BE2C (cell line): ENCODE data around the gene FAM83F.

Source experiments
- DNase-seq: peaks from one replicate; pipeline ENCODE4 v3.0.0-alpha.2; 2020
- H3K27me3 ChIP-seq: fragments of 250-450 bp; sonication (Bioruptor Pico); 2 replicates; pipeline ENCODE4 v1.5.1; 2020; ENCODE audit warnings: mild to moderate bottlenecking
- H3K36me3 ChIP-seq: fragments of 250-450 bp; sonication (Bioruptor Pico); 2 replicates; pipeline ENCODE4 v1.5.1; 2020; ENCODE audit warnings: mild to moderate bottlenecking
- H3K4me1 ChIP-seq: fragments of 250-450 bp; sonication (Bioruptor Pico); 2 replicates; pipeline ENCODE4 v1.5.1; 2020
- H3K4me3 ChIP-seq: 2 replicates; pipeline ENCODE4 v1.5.1; 2011; ENCODE audit warnings: low read depth, low read length
- H3K9me3 ChIP-seq: fragments of 250-450 bp; sonication (Bioruptor Pico); 2 replicates; pipeline ENCODE4 v1.5.1; 2020
- CTCF ChIP-seq: IDR thresholded peaks from 2 replicates; pipeline ENCODE4 v1.5.1; 2012; ENCODE audit warnings: mild to moderate bottlenecking, low read depth, low read length

Gene FAM83F

GRCh38 chr22:39974065-39974464 lies 20.7 kb upstream of the FAM83F start:
- DNase-seq, result no peak
- peaks cover 28% of the 10 kb centered on the region for H3K27me3 ChIP-seq
- no peaks in the 10 kb centered on the region for H3K9me3 ChIP-seq
- H3K4me1 ChIP-seq, result no peaks in the 10 kb centered on the region
- no peak for TF ChIP-seq CTCF
- H3K4me3 ChIP-seq, result no peak overlapping the region
- no peaks in the 10 kb centered on the region for H3K36me3 ChIP-seq

- no peak overlapping the region for H3K4me3 ChIP-seq
- TF ChIP-seq CTCF, result no peak
- no peak for DNase-seq
- no peaks in the 10 kb centered on the region for H3K36me3 ChIP-seq
- no peaks in the 10 kb centered on the region; the same call in 1 of the 2 replicates for H3K4me1 ChIP-seq
- no peaks in the 10 kb centered on the region; the same call in 1 of the 2 replicates for H3K9me3 ChIP-seq
- H3K27me3 ChIP-seq, result peaks cover 14% of the 10 kb centered on the region
These were observed 15.7 kb upstream of the FAM83F start for GRCh38 chr22:39979048-39979447.

GRCh38 chr22:39979458-39979857 lies 15.3 kb upstream of the FAM83F start:
- no peak for DNase-seq
- peaks cover 10% of the 10 kb centered on the region for H3K27me3 ChIP-seq

GRCh38 chr22:39980596-39980995 lies 14.2 kb upstream of the FAM83F start:
- no peak overlapping the region for H3K4me3 ChIP-seq
- no peaks in the 10 kb centered on the region; the same call in 1 of the 2 replicates for H3K9me3 ChIP-seq
- TF ChIP-seq CTCF, result no peak
- peaks cover 7% of the 10 kb centered on the region for H3K27me3 ChIP-seq
- H3K4me1 ChIP-seq, result no peaks in the 10 kb centered on the region; the same call in 1 of the 2 replicates
- no peaks in the 10 kb centered on the region for H3K36me3 ChIP-seq
- peak; percentile 45 for DNase-seq

More at GRCh38 chr22:39979458-39979857, 15.3 kb upstream of the FAM83F start:
- TF ChIP-seq CTCF, result no peak
- Histone ChIP-seq H3K9me3 (no peaks in the 10 kb centered on the region; the same call in 1 of the 2 replicates), H3K4me3 (no peak overlapping the region), H3K4me1 (no peaks in the 10 kb centered on the region; the same call in 1 of the 2 replicates), H3K36me3 (no peaks in the 10 kb centered on the region)

GRCh38 chr22:39983346-39983745 lies 11.4 kb upstream of the FAM83F start:
- H3K4me1 ChIP-seq, result no peaks in the 10 kb centered on the region; the same call in 1 of the 2 replicates
- no peaks in the 10 kb centered on the region; the same call in 1 of the 2 replicates for H3K9me3 ChIP-seq
- no peak for DNase-seq
- no peaks in the 10 kb centered on the region for H3K36me3 ChIP-seq
- H3K4me3 ChIP-seq, result no peak overlapping the region
- H3K27me3 ChIP-seq, result no peaks in the 10 kb centered on the region
- no peak for TF ChIP-seq CTCF

GRCh38 chr22:39984006-39984405 lies 10.7 kb upstream of the FAM83F start:
- H3K27me3 ChIP-seq, result no peaks in the 10 kb centered on the region
- no peaks in the 10 kb centered on the region; the same call in 1 of the 2 replicates for H3K4me1 ChIP-seq
- no peak for DNase-seq
- TF ChIP-seq CTCF, result no peak
- H3K36me3 ChIP-seq, result no peaks in the 10 kb centered on the region
- no peak overlapping the region for H3K4me3 ChIP-seq
- H3K9me3 ChIP-seq, result no peaks in the 10 kb centered on the region; the same call in 1 of the 2 replicates
